PFSK-1 (cell line): ENCODE results near the gene TLX2.

Experiments
- REST ChIP-seq, 2 experiments: IDR thresholded peaks; 2 replicates each; pipeline versions ENCODE4 v1.6.1 to v1.8.0; 2011 to 2012; ENCODE audit warnings: low read depth in 2 of 2, low read length in 2 of 2, control low read depth in 1 of 2, inconsistent platforms in 1 of 2, mild to moderate bottlenecking in 1 of 2, moderate library complexity in 1 of 2; ENCODE audit not compliant: insufficient read depth in 1 of 2
- SIN3A ChIP-seq: IDR thresholded peaks from 2 replicates; pipeline ENCODE4 v1.6.1; 2012; ENCODE audit warnings: mild to moderate bottlenecking, low read length, moderate library complexity, borderline replicate concordance; ENCODE audit not compliant: insufficient read depth

GRCh38 chr2:74491648-74492544 lies 22.4 kb upstream of the TLX2 start:
- no peak for TF ChIP-seq REST (IDR thresholded peaks at IDR 0.05; ENCODE audit: insufficient read depth in 1 of 2, low read depth in 2 of 2, low read length in 2 of 2)
- no peak for TF ChIP-seq SIN3A
